ENCODE data around the gene NOCT. TPM values are rescaled to one million over a fixed set of nuclear protein-coding genes. Genes with fewer than 3 reads are reported as not detected.

Gene NOCT
- polyA plus RNA-seq, 1 donor (not counting 4 experiments of a cell fraction or from before 2014, with no cell fraction given) = 12.6 TPM

GRCh38 chr4:138978028-138978585 is 37.5 kb upstream of the NOCT start:
- no peak for DNase-seq (ENCODE audit: low read depth, low spot score)

GRCh38 chr4:138978600-138978999 is 37.0 kb upstream of the NOCT start:
- DNase-seq (ENCODE audit: low read depth, low spot score) (no peak), FAIRE-seq (no peak)
- H3K4me3 ChIP-seq (ENCODE audit: control insufficient read depth in 2 of 3, extremely low read depth in 1 of 3, insufficient read depth in 2 of 3, low read depth in 1 of 3, low read length in 3 of 3) = no peak overlapping the region
- no peak overlapping the region for H3K27ac ChIP-seq (ENCODE audit: control insufficient read depth, insufficient read depth, low read length)
- no peaks in the 10 kb centered on the region for H3K9me3 ChIP-seq (ENCODE audit: control insufficient read depth, low read depth, low read length)
- peak overlapping the region; percentile 49 for H2AFZ ChIP-seq (ENCODE audit: control insufficient read depth, low read length)
- no peaks in the 10 kb centered on the region for H3K27me3 ChIP-seq (ENCODE audit: control insufficient read depth, extremely low read depth, insufficient read depth, low read length)
- no peak for TF ChIP-seq EZH2 (IDR thresholded peaks at IDR 0.05; ENCODE audit: low read length)
- TF ChIP-seq, protein P1, sequence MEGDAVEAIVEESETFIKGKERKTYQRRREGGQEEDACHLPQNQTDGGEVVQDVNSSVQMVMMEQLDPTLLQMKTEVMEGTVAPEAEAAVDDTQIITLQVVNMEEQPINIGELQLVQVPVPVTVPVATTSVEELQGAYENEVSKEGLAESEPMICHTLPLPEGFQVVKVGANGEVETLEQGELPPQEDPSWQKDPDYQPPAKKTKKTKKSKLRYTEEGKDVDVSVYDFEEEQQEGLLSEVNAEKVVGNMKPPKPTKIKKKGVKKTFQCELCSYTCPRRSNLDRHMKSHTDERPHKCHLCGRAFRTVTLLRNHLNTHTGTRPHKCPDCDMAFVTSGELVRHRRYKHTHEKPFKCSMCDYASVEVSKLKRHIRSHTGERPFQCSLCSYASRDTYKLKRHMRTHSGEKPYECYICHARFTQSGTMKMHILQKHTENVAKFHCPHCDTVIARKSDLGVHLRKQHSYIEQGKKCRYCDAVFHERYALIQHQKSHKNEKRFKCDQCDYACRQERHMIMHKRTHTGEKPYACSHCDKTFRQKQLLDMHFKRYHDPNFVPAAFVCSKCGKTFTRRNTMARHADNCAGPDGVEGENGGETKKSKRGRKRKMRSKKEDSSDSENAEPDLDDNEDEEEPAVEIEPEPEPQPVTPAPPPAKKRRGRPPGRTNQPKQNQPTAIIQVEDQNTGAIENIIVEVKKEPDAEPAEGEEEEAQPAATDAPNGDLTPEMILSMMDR (optimal IDR thresholded peaks at IDR 0.05 in 1 of 3, IDR thresholded peaks at IDR 0.05 in 1 of 3, conservative IDR thresholded peaks at IDR 0.05 in 1 of 3; ENCODE audit: extremely low read depth in 1 of 3, insufficient read depth in 2 of 3, low read length in 3 of 3) = no peak
- no peaks in the 10 kb centered on the region for H3K9me1 ChIP-seq (ENCODE audit: control insufficient read depth, extremely low read depth, insufficient read depth, low read length)
- H3K4me1 ChIP-seq (ENCODE audit: control insufficient read depth, extremely low read depth, insufficient read depth, low read length) = peaks cover 6% of the 10 kb centered on the region
- H4K20me1 ChIP-seq (ENCODE audit: control insufficient read depth, extremely low read depth, insufficient read depth, low read length) = no peaks in the 10 kb centered on the region
- H3K4me2 ChIP-seq (ENCODE audit: control insufficient read depth, extremely low read depth, insufficient read depth, low read depth, low read length) = peak overlapping the region; percentile 49
- H3K36me3 ChIP-seq (ENCODE audit: control insufficient read depth in 2 of 2, extremely low read depth in 1 of 2, insufficient read depth in 2 of 2, low read length in 2 of 2) = no peaks in the 10 kb centered on the region
- no peaks in the 10 kb centered on the region for H3K79me2 ChIP-seq (ENCODE audit: control insufficient read depth, insufficient read depth, low read length)
- dilution Hi-C loops (cut with MboI; ENCODE audit: extremely low pct_ligation_motif_present, low sequenced_read_pairs) = no loop called here
- no peak overlapping the region for H3K9ac ChIP-seq (ENCODE audit: control insufficient read depth, extremely low read depth, insufficient read depth, low read length)

More at GRCh38 chr4:138978028-138978585, 37.5 kb upstream of the NOCT start:
- TF ChIP-seq, protein P1 (optimal IDR thresholded peaks at IDR 0.05 in 1 of 3, IDR thresholded peaks at IDR 0.05 in 1 of 3, conservative IDR thresholded peaks at IDR 0.05 in 1 of 3; ENCODE audit: extremely low read depth in 1 of 3, insufficient read depth in 2 of 3, low read length in 3 of 3) = no peak
- TF ChIP-seq EZH2 (IDR thresholded peaks at IDR 0.05; ENCODE audit: low read length) = no peak
- Histone ChIP-seq H3K9me3 (ENCODE audit: control insufficient read depth, low read depth, low read length) (no peaks in the 10 kb centered on the region), H3K9me1 (ENCODE audit: control insufficient read depth, extremely low read depth, insufficient read depth, low read length) (no peaks in the 10 kb centered on the region), H3K4me1 (ENCODE audit: control insufficient read depth, extremely low read depth, insufficient read depth, low read length) (peaks cover 6% of the 10 kb centered on the region), H3K79me2 (ENCODE audit: control insufficient read depth, insufficient read depth, low read length) (no peaks in the 10 kb centered on the region), H3K4me3 (ENCODE audit: control insufficient read depth in 2 of 3, extremely low read depth in 1 of 3, insufficient read depth in 2 of 3, low read depth in 1 of 3, low read length in 3 of 3) (no peak overlapping the region), H3K36me3 (ENCODE audit: control insufficient read depth in 2 of 2, extremely low read depth in 1 of 2, insufficient read depth in 2 of 2, low read length in 2 of 2) (no peaks in the 10 kb centered on the region), H3K27ac (ENCODE audit: control insufficient read depth, insufficient read depth, low read length) (no peak overlapping the region), H2AFZ (ENCODE audit: control insufficient read depth, low read length) (no peak overlapping the region), H3K27me3 (ENCODE audit: control insufficient read depth, extremely low read depth, insufficient read depth, low read length) (no peaks in the 10 kb centered on the region), H4K20me1 (ENCODE audit: control insufficient read depth, extremely low read depth, insufficient read depth, low read length) (no peaks in the 10 kb centered on the region), H3K9ac (ENCODE audit: control insufficient read depth, extremely low read depth, insufficient read depth, low read length) (no peak overlapping the region), H3K4me2 (ENCODE audit: control insufficient read depth, extremely low read depth, insufficient read depth, low read depth, low read length) (peak overlapping the region; percentile 49)
- no peak for FAIRE-seq
- dilution Hi-C loops (cut with MboI; ENCODE audit: extremely low pct_ligation_motif_present, low sequenced_read_pairs) = no loop called here

Measured in keratinocyte (primary cell).